GM19023 (cell line): Measurements from ENCODE around the gene EFCAB12.
A peak's percentile ranks its signal among the peaks of the same experiment; 100 is the strongest.
"Not testable (repeated sequence)": the region's sequence is repeated elsewhere in the genome, so short reads cannot be mapped to it uniquely, and the experiment has no call there.

Experiments
- ATAC-seq: cut with Tn5 transposase; IDR thresholded peaks from one replicate; pipeline ENCODE4 v1.9.1; 2021; ENCODE audit warnings: mild to moderate bottlenecking, moderate library complexity; ENCODE audit not compliant: unreplicated experiment

Gene EFCAB12

DNA sequence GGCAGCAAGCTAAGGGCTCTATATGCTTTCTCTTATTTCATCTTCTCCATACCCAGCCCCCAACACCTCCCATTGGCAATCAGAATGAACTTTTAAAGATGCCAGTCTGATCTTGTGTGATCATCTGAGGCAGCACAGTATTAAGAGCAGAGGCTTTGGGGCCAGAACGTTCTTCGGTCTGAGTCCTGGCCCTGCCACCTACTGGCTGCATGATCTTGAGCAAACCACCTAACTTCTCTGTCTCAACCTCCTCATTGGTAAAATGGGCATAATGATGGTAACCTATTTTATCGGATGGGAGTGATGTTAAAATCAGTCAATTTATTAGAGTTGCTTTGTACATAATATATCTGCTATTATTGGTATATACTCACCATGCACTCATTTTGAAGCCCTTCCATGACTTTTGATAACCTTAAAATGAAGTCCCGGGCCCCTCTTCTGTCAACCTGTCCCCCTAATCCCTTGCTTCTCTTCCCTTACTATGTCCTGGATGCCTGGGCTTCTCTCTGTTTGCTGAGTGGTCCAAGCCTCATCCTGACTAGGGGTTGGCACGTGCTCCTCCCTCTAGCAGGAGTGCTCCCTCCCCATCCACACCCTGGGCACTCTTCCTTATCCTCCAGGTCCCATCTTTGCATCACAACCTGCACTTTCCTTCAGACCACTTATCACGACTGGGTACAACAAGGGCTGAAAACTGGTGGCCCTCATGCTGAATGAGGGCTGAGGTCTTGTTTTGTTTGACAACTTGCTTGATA lies 6.3 kb downstream of the EFCAB12 start:
- no peak for ATAC-seq

- no peak for ATAC-seq
Observed at GRCh38 chr3:129421236-129421883, 7.1 kb downstream of the EFCAB12 start.

DNA sequence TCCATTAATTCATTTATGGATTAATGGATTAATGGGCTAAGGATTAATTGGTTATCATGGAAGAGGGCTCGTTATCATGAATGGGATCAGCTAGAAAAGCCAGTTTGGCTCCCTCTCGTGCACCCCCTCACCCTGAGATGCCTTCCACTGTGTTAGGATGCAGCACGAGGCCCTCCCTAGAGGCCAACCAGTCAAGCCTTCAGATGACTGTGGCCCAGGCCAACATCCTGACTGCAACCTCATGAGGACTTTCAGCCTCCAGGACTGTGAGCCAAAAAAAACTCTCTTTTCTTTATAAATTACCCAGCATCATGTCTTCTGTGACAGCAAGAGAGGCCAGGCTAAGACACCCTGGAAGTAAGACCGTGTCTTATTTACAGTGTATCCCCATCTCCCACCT lies 9.0 kb downstream of the EFCAB12 start:
- ATAC-seq: no peak

DNA sequence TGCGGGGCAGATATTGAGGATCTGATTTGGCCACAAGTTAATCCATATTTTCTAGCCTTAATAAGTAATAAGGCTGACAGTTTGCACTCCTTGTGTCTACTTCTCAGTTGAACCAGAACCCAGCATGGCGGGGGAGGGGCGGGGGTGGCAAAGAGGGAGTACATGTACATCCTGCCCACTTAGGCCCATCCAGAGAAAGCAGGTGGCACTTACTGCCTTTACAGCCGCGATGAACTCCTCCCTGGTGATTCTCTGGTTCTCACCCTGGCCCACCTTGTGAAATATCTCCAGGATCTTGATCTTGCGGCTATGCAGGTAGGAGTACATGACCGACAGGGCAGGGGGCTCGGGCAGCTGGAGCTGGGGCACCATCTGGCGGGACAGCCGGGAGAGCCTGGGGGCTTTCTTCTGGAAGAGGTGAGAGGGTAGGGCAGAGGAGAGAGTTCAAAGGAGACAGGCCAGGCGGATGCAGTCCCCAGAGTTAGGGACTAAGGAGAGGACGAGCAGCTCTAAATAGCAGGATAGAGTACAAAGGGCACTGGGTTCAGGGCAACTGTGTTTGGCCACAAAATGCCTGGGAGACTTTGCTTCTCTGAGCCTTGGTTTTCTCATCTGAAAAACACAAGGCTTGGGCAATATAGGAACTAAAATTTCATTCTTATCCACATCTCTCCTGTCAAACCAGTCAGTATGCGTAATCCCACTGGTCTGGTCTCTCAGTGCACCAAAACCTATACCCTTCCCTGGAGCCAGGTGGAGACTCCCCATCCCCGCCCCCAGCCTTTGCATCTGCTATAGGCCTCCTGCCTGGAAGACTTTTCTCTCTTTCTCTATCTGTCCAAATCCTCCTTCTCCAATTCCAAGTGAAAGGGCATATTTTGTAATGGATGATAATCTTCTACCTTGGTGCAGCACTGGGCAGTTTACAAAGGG lies 10.1 kb downstream of the EFCAB12 start:
- no peak for ATAC-seq

DNA sequence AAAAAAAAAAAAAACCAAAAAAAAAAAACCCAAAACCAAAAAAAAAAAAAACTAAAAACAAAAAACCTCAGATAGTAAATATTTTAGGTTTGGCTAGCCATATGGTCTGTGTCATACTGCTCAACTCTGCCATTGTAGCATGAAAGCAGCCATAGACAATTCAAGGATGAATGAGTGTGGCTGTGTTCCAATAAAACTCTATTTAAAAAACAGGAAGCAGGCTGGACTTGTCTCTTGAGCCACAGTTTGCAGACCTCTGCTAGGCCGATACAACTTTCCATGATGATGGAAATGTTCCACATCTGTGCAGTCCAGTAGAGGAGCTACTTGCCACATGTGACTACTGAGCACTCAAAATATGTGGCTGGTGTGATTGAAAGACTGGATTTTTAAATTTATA lies 11.1 kb downstream of the EFCAB12 start:
- ATAC-seq: no peak

GRCh38 chr3:129416415-129416814 lies 12.0 kb downstream of the EFCAB12 start:
- ATAC-seq: no peak

DNA sequence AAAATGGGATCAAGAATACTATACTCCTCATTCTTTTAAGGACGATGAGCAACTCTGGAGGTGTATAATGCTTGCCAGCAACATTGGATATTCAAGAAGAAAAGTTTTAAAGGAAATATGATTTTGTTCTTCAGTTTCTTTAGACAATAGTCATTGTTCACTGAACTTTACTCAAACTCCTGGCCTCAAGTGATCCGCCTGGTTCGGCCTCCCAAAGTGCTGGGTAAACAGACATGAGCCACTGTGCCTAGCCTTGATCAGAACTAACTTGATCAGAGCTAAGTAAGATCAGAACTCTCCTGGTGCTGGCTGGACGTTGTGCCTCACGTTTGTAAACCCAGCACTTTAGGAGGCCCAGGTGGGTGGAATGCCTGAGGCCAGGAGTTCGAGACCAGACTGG lies 12.6 kb downstream of the EFCAB12 start:
- ATAC-seq: no peak

DNA sequence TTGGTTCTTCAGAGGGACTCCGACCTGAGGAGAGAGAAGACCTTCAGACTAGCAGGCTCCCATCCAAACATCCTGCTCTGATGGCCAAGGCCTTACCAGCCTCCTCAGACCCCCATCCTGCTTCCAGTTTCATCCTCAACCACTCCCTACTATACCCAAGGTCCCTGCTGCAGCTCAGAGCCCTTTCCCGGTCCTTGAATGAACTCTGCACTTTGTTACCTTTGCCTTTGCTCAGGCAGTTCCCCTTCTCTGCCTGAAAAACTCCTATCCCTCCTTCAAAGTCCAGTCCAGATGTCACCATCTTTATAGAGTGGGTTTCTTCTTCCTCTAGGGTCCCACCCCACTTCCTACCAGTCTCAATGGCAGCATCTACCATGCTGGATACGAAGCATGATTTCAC lies 13.1 kb downstream of the EFCAB12 start:
- no peak for ATAC-seq

DNA sequence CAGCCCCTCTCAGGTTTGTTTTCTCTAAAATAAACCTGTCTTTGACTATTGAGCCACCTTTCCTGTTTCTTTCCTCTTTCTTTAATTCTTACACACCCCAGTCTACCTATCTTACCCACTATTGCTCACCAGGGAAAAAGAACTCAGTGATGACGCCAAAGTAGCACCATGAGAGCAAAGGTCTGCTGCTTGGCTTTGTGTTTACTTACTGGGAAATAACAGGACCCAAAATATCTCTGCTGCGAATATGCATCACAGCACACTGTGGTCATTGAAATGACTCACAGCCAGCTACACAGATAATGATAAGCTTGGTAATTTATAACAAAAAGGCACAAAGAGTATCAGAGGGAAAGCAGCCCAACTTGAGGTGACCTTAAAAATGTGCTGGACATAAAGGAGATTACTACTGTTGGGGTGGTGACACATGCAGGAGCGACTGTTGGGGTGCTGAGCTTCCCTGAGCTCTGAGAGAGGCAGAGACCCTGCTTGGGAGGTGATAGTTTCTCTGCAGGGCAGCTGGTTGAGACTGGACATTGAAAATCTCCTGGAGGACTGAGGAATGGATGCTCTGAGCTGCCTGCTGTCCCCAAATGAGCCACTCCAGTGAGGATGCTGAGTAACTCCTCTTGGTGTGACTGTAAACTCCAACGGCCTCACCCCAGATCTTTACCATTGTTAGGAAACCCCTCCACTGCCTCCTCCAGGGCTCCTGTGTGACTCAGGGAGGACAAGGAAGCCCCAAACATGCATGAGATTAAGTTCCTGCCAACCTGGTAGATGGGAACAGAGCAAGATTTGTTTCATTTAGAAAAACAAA lies 14.5 kb downstream of the EFCAB12 start:
- peak; percentile 93 for ATAC-seq

- ATAC-seq: not testable (repeated sequence)
Observed at GRCh38 chr3:129413238-129413637, 15.2 kb downstream of the EFCAB12 start.

DNA sequence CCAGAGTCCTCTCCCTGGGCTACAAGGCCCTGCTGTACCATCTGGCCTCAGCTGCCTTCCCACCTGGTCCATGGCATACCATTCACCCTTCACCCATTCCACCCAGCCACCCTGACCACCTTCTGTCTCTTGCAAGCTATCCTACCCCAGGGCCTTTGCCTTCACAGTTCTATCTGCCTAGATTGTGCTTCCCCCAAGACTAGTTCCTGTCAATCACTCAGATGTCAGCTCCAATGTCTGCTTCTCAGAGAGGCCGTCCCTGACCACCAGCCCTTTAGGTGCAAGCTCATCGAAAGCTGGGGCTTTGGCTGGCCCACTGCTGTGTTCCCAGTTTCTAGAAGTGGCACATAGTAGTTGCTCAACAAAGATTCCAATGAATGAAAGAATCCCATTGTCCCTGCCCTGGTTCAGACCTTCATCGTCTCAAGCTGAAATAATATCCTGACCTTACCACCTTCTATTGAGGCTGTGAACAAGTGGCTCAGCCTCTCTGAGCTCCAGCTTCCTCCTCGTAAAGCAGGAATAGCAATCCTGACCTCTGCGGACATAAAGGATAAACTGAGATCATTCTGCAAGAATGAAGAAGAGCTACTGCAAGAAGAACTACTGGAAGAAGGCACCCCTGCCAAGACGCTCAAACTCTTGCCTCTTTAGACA lies 15.8 kb downstream of the EFCAB12 start:
- ATAC-seq: no peak

- no peak for ATAC-seq
Observed at GRCh38 chr3:129410971-129411370, 17.5 kb downstream of the EFCAB12 start.

DNA sequence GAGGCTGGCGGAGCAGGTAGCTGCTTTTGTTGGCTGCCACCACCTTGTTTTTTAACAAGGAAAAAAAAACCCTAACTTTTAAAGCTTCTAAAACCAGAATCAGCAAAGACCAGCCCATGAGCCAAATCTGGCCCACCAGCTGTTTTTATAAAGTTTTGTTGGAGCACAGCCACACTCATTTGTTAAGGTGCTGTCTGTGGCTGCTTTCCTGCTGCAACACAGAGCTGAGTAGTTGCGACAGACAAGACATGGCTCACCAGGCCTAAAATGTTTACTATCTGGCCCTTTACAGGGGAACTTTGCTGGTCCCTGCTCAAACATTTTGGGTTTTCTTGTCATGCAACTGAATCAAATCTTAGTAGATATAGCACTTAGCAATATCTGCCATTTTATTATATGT lies 18.9 kb downstream of the EFCAB12 start:
- no peak for ATAC-seq

GRCh38 chr3:129404610-129405009 lies 23.8 kb downstream of the EFCAB12 start:
- no peak for ATAC-seq

- no peak for ATAC-seq
Observed at GRCh38 chr3:129404130-129404529, 24.3 kb downstream of the EFCAB12 start.

- ATAC-seq: no peak
Observed at GRCh38 chr3:129403450-129403849, 25.0 kb downstream of the EFCAB12 start.

- no peak for ATAC-seq
Observed at GRCh38 chr3:129402616-129403015, 25.8 kb downstream of the EFCAB12 start.

DNA sequence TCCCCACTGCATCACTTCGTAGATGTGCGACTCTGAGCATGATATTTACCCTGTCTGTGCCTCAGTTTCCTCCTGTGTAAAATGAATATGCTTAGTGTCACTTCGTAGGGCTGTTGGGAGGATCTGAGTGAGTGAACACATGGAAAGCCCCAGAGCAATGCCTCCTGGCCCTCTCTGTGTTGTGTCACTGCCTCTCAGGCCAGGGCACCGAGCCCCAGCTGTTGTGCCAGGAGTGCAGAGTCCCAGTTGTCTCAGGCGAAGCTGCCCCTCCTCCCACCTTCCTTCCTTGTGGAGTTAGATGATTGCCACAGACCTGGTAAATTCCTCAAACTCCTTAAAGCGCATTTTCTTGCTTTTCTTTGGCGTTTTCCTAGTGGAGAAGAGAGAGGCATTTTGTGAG lies 26.2 kb downstream of the EFCAB12 start:
- ATAC-seq: no peak

DNA sequence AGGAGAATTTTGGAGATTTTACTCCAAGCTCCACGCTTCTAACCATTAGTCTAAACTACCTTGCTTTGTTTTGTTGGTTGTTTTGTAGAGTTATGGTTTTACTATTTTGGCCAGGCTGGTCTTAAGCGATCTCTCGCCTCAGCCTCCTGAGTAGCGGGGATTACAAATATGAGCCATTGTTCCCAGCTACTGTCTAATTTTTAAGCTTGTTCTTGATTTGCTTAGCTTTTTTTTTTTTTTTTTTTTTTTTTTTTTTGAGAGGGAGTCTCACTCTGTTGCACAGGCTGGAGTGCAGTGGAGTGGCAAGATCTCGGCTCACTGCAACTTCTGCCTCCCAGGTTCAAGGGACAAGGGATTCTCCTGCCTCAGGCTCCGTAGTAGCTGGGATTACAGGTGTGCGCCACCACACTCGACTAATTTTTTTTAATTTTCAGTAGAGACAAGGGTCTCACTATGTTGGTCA lies 28.5 kb downstream of the EFCAB12 start:
- peak; percentile 14 for ATAC-seq
